DND-41 (cell line): Measurements from ENCODE around the gene STK32B.

Experiments
- CTCF ChIP-seq: IDR thresholded peaks from 2 replicates; pipeline ENCODE4 v1.5.1; 2012; ENCODE audit warnings: borderline replicate concordance, low read length, moderate library complexity, mild to moderate bottlenecking; ENCODE audit not compliant: poor library complexity, severe bottlenecking; ENCODE audit errors: extremely low read depth
- EZH2 ChIP-seq: IDR thresholded peaks from 3 replicates; pipeline ENCODE4 v1.6.1; 2012; ENCODE audit warnings: borderline replicate concordance, low read depth, mild to moderate bottlenecking, moderate library complexity, low read length, inconsistent platforms; ENCODE audit not compliant: severe bottlenecking

GRCh38 chr4:5200513-5200912, 149.2 kb downstream of the STK32B start:
- no peak for TF ChIP-seq CTCF
- TF ChIP-seq EZH2, result no peak
